ENCODE data around the gene PARVA.
"Not testable (repeated sequence)": the region's sequence is repeated elsewhere in the genome, so short reads cannot be mapped to it uniquely, and the experiment has no call there.

PARVA gene

DNA sequence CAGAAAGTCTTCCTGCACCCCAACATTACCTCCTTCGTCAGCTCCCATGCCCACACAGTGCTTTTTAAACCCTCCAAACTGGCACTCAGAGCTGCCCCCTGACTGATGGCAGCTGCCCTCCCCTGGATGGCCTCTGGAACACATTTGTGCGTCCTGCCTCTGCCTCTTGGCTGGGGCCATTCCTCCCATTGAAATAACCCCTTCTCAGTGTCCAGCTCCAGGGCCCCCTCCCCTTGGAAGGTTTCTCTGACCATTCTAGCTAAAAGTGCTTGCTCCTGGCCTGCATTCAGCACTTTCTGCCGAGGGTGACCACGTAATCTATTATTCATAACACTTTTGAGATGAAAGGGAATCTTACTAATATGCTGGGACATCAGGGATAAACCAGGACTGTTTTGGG lies 130.0 kb downstream of the PARVA start:
- no peak for DNase-seq

DNA sequence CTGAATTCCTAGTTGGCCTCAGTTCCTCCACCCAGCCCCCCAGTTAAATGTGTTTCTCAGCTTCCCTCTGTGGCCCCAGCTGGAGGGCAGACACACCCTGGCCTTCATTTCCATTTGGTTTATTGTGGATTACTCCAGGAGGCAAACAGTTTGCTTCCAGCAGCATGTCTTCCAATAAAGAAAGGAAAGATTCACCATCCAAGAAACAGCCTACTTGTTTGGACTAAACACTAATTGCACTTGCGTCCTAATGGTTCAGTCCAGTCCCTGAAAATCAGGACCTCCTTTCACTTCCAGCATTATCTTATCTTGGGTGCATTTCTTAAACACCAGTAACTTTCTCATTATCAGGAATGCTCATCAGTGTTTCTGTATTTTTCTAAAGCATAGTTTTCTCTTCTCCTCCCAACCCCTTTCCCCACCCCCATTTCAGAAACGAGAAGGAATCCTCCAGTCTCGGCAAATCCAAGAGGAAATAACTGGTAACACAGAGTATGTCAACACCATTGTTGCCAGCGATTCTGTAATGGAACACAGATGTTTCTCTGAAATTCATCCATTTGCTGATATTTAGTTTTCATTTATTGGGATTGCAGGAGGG lies 130.9 kb downstream of the PARVA start:
- no peak for DNase-seq

DNA sequence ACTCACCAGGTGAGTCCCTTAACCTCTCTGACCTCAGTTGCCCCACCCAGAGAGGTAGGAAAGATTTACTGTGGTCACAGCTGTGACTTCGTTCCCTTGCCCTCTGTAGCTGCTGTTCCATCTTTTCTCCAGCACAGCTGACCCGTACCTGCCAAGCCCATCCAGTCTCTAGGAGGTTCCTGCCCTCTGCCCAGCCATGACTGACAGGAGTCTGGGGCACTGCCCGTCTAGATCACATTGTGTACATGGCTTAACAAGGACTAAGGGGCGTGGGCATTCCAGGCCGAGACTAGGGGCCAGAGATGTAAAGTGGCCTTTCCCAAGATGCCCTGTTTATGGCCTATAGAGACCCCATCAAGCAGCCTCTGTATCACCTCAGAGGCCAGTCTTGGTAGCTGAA lies 132.0 kb downstream of the PARVA start:
- no peak for DNase-seq

DNA sequence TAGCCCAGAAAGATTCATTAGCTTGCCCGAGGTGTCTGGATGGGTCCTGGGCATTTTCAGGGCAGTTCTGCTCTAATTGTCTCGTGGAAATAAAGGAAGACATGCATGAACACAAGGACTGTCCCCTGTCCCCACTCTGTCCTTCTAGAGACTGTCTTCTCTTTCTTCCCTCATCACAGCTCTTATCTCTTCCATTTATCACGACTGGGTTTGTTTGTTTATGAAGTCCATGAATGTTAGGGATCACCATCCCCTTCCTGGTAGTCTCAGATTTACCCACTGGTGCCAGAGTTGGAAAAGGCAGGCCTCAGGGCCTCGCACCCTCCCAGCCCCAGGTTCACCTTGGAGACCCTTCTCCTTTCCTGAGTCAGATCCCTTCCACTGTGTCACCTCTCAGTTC lies 134.8 kb downstream of the PARVA start:
- DNase-seq, result no peak

DNA sequence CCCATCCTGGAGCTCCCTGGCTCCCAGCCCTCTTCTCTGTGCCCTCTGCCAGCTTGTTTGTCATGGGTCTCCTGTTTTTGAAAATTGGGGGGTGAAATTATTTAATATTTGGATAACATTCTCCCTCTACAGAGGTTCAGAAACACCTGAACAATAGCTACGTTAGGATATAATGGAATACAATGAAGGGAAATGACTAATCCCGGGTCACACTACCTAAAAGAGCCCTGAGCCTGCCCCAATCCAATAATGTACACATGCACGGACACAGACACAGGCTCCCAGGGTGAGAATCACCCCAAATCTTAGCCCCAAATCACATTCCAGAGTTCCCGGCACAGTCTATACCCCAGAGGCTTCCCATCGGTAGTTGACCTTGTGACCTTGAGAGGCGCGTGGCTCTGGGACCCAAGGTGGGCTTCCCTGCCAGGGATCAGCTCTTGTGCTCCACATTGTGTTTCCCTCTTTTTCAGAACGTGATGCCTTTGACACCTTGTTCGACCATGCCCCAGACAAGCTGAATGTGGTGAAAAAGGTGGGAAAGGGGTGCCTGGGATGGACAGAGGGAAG lies 135.5 kb downstream of the PARVA start:
- no peak for DNase-seq

DNA sequence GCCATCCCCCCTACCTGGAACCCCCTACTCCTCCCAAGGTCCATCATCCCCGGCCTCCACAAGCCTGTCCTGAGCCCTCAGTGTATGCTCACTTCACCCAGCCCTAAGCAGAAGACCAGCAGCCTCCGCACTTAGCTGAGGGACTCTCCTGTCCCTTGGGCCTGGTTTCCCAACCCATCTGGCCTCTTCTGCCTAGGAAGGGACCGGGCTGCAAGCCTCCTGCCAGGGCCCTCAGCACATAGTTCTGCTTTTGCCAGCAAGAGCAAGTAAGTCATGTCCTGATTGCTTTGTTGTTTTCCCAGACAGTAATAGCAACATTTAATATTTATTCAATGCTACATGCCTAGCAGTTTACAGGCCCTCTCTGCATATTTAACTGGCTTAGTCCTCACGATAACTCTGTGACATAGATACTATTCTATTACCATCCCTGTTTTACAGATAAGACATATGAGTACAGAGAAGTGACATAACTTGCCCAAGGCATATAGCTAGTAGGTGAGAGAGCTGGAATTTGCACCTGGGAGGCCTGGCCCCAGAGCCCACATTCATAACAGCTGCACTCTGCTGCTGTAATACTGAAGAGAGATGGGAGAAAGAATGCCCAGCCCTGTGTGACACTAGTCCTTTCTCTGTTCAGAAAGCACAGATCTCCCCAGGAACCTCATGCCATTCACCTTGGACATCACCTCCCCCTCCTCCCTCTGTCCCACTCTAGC lies 139.2 kb downstream of the PARVA start:
- no peak for DNase-seq

DNA sequence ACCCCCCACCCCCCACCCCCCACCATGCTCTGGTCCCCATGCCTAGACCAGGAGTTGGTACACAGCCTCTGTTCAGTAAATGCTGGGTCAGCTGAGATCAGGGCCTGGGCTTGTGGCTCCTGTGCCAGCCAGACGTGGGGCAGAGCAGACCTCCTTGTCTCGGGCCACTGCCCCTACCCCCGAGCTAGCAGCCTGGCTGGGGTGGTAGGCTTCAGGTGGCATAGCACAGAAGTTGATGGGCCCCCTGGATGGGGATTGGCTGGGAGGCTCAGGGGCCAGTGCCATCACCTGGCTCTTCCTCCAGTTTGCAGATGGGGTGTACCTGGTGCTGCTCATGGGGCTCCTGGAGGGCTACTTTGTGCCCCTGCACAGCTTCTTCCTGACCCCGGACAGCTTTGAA lies 139.9 kb downstream of the PARVA start:
- DNase-seq, result no peak

DNA sequence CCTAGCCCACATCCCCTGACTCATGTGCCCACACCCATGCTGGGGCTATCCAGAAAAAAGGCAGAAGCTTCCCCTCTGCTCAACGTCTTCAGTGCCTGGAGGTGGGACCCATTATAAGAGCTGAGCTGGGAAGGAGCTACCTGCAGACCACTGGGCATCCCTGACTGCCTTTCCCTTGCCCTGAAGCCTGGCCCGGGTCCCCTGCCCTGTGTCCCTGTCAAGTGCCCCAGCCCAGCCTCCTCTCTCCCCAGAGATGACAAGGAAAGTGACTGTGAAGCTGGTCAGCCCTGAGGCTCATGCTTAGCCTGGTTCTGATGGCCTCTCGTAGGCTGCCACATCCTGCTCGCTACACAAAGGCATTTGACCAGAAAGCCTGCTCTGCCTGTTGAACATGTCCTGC lies 140.4 kb downstream of the PARVA start:
- no peak for DNase-seq

DNA sequence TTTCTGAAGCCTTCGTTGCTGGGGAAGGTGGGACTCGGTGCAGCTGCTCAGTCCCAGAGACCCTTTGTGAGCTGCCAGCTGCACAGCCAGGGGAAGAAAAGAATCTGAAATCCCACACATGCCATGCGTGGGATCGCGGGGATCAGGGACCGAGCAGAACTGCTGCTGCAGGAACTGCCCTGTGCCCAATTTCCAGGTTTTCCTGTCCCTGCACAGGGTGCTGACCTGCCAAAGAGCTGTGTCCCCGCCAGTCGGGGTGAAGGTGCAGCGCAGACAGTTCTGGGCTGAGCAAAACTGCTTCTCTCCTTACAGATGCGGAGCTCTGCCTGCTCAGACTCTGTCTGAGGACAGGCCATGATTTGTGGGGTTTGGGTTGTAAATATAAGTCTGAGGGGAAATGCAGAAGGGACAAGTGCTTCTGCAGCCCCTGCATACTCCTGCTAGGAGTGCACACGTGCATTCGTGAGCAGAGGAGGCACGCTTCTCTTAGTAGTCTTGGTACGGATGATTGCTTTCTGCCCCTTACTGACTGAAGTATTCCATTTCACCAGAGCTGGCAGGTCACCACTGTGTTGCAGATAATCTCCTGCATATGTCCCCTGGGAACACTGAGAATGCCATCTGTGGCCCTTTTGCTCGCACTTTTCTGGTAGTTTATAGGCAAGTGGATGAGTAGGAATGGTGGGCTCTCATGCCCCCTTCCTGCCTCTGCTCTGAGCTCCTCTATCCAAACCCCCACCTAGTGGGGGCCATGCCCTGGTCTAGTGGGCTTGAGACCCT lies 141.4 kb downstream of the PARVA start:
- no peak for DNase-seq

DNA sequence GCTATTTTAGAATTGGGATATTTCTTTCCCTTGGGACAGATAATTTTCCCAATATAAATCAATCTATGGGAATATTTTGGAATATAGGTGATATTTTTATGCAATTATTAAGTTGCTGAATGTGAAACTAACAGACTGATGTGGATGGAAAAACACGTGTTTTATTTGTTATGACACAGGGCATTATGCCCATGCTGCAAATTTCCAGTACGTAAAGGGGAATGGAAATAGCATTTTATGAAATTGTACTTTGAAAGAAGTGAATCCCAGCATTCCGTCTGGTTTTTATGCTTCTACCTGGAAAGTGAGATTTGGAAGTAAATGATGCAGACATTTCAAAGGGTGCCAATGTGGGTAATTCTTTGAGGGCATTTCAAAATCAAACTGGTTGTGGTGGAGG lies 142.7 kb downstream of the PARVA start:
- DNase-seq, result no peak

DNA sequence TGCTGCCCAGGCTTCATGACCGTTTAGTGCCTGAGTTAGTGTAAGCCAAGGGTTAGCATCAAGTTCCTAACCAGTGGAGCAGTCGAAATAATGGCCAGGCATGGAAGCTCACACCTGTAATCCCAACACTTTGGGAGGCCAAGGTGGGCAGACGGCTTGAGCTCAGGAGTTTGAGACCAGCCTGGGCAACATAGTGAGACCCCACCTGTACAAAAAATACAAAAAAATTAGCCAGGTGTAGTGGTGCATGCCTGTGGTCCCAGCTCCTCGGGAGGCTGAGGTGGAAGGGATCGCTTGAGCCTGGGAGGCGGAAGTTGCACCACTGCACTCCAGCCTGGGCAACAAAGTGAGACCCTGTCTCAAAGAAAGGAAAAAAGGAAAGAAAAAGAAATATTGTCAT lies 143.2 kb downstream of the PARVA start:
- DNase-seq, result not testable (repeated sequence)

DNA sequence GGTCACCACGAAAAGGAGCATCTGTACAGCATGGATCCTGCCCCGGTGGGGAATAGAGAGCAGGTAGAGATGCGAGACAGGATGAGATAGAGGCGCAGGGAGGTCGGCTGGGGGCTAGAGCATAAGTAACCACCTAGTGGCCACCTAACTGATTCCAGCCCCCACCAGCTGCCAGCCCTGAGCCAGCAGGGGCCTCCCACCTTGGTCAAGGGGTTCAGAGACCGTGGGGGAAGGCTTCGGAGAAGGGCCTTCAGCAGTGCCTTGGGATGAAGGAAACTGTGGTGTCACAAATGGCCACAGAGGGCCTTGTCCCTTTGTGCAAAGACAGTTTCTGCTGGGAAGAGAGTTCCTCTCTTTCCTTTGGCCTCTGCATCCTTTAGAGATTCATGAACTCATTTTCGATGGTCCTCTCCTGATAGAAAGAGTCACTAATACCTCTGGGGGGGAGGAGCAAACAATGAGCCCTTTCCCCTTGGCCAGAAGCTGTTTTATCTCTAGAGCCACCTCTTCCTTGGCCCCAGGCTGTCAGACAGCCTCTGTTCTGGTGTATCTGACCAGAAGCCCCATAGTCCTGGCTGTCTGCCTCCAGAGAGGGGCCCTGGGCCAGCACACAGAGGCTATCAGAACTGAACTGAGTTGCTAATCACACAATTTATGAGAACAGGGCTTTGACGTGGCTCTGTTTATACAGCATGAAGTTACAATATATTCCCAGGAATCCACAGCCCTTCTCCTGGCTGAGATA lies 146.0 kb downstream of the PARVA start:
- DNase-seq, result no peak

DNA sequence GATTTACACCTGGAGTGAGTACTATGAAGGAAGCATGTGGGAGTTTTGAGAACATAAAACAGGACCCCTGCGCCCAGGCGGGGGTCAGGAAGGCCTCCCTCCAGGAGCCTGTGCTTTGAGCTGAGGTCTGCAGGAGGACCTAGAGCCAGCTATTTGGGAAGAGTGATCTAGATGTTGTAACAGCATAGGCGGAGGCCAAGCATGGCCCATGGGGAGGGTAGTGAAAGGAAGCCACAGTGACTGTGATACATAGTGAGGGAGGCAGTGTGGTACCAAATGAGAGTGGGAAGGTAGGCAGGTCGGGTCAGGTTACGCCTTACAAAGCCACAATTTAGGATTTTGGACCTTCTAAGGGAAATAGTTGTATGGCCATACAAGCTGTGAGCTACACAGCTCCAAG lies 147.5 kb downstream of the PARVA start:
- no peak for DNase-seq

DNA sequence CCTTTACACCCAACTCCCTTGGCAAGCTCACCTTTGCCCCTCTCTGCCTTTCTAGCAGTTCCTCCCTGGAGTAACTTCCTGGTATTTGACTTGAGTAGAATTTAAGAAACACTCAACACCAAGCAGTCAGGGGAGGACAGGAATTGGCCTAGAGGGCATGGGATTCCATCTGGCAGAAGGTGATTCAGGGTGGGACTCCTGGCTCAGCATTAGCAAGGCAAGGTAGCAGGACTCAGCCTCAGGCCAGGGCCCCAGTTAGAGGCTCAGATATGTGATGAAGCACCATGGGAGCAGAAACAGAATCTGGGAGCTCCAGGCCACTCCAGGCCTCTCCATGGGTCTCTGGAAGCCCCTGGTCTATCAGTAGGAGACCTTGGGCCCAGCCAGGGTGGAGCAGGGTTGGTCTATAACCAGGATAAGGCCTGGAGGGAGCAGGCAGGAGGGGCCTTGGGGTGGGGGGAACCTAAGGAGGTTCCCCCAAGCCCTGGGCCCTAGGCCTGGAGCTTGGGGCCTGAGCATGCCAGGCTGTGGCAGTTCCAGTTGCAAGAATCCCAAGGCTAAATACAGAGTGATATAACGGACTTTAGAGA lies 148.2 kb downstream of the PARVA start:
- no peak for DNase-seq

DNA sequence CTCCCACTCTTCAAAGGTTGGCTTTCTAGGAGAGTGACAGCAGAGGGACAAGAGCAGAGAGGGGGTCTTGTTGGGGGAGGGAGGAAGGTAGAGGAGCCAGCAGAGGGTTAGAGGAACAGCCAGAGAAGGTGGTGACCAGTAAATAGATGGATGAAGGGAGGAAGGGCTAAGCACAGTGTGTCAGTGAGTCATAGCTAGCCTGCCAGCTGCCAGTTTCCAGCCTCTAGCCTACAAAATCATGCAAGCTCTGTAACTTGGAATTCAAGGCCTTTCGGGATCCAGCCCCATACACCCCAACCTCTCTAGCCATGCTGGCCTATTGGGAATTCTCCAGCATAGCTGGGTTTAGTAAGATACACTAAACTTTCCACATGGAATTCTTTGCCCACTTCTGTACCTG lies 149.4 kb downstream of the PARVA start:
- no peak for DNase-seq

DNA sequence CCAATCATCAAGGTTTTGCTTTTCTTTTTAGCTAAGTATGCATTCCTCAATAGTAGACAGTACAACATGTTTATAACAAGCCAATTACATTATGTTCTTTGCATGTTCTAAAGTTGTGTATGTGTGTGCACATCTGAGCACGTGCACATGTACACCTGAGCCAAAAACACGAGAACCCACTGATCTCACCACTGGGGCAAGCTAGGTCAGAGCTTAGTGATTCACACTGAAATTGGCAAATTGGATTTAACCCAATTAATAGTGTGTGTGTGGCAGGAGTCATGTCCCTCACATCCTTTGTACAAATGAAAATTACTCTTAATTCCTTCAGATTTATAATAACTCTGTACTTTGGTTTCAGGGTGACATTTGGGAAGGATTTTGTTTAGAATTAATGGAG lies 151.1 kb downstream of the PARVA start:
- DNase-seq, result no peak

DNA sequence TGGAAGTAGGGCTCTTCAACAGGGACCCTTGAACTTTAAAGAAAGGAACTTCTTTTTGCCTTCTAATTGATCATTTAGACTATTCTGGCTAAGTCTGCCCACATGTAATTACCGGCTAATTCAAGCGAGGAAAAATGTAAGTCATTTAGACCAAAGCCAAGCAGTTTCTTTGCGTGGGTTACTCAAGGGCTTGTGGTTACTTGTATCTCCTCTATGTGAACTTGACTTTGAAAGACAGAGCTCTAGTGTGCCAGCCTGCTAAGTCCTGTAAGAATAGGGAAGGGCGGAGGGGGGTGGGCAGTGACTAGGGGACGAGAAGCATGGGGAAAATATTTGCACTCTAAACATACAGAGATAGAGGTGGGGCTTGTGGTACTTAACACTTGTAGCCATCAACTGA lies 151.7 kb downstream of the PARVA start:
- DNase-seq, result no peak

DNA sequence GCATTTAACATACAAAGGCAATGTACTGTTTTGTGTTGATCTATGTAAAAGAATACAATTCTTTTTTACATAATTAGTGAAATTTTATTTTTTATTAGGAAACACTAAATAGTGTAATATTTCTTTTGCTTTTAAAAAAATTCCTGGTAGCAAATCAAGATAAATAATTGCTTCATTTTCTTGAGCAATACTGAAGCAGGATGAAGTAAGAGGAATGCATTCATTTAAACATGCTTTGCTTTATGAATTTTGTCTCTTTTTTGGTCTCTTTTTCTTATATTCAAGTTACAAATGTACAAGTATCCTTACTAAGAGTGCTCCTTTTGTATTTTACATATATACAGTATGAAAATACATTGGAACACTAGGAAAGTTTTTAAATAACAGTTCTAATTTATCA lies 152.4 kb downstream of the PARVA start:
- no peak for DNase-seq

DNA sequence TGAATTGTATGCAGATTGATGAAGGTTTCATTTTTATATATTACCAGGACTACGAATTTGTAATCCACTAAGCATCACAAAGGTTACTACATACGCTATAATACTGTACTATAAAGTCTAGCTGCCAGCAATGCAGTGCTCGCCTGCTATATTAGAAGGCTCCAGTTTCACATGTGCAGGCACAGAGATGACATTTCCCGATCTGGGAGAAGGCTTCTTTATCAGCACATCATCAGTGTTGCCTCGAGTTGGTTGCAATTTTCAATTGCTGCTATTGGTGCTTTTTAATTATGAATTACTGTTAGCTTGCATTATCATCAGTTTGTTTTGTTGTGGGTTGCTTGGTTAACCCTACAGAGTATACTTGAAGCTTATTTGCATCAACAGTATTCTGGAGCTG lies 153.6 kb downstream of the PARVA start:
- DNase-seq, result no peak

DNA sequence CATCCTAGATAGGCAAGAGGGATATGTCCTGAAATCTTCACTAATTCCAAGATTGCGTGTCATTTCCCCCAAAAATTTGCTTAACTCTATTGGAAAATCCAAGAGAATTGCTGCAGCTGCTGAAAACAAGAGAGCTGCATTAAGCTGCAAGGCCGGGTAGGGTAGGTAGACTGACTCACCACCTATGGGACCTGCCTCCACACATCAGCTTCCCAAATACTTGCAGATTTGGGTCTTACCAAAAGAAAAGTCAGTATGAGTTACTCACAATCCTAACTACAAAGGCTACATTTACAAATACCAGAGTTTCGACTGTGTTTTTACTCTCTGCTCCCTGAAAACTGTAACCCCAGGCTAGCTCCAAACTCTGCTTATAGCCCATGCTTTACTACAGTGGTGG lies 154.3 kb downstream of the PARVA start:
- no peak for DNase-seq

DNA sequence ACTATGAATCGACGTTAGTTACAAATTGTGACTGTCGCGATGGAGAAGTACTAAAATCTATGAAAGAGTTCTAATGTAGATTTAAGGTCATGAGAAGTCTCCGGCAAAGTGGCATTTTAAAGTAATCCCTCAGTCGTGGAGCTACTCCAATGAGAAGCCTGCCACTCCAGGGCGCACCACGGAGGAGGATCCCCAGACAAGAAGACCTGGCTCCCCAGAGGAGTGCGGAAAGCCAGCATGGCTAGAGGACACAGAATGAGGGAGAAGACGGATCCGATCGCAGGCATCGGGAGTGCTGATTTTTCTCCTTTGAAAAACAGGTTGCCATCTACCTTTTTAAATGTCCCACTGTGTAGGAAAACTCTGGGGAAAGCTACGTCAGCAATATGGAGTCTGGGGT lies 155.2 kb downstream of the PARVA start:
- DNase-seq, result no peak

DNA sequence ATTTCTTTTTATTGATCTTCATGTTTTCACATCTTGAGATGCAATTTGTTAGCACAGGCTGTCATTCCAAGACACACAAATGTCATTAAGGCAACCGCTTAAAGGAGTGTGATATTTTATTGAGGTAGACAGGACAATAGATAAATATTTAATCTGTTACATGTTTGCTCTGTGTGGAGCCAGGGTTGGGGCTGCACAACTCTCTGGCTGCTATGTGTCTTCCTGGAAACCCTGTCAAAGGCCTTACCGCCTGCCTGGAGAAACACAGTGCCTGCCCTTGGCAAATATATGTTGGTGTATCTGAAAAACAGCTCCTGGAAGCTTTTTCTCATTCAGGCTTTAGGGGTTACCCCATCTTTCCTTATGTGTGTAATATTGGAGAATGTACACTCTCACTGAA lies 157.2 kb downstream of the PARVA start:
- no peak for DNase-seq

DNA sequence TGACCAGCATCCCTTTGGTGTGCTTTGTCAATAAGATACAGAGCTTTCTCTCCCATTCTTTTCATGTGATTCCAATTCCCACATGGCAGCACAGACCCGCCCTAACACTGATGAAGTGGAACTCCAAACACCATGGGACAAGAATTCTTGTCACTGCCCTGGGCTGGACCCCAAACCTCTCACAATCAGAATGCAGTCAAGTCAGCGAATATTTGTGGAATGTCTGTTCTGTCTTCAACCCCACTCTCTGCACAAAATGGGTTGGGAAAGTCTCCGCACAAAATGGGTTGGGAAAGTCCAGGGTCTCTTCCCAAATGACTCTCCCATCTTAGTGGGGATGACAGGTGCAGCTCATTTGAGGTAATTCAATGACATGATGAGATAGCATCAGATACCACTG lies 157.9 kb downstream of the PARVA start:
- DNase-seq, result no peak
